Brain microvascular endothelial cell (primary cell): ENCODE measurements around the gene VGLL4.
"Not testable (repeated sequence)": the region's sequence is repeated elsewhere in the genome, so short reads cannot be mapped to it uniquely, and the experiment has no call there.

Experiments
- DNase-seq: peaks from one replicate; pipeline ENCODE4 v3.0.0-alpha.2; 2020
- H3K27ac ChIP-seq: fragments of 250-450 bp; sonication (Bioruptor Pico); 2 replicates; pipeline ENCODE4 v1.5.1; 2020; ENCODE audit warnings: mild to moderate bottlenecking, moderate library complexity
- H3K27me3 ChIP-seq: fragments of 250-450 bp; sonication (Bioruptor Pico); replicated peaks from 2 replicates; pipeline ENCODE4 v1.5.1; 2020; ENCODE audit warnings: mild to moderate bottlenecking
- H3K36me3 ChIP-seq: fragments of 250-450 bp; sonication (Bioruptor Pico); replicated peaks from 2 replicates; pipeline ENCODE4 v1.5.1; 2020; ENCODE audit warnings: mild to moderate bottlenecking
- H3K4me3 ChIP-seq: 2 replicates; pipeline ENCODE4 v1.5.1; 2011; ENCODE audit warnings: low read depth, mild to moderate bottlenecking, control low read depth, low read length, moderate library complexity
- CTCF ChIP-seq: IDR thresholded peaks from 2 replicates; pipeline ENCODE4 v1.5.1; 2011; ENCODE audit warnings: low read depth, mild to moderate bottlenecking, moderate library complexity, low read length, control low read depth, inconsistent platforms; ENCODE audit errors: missing control alignments
- in situ Hi-C: cut with HindIII; loops from 2 replicates; pipeline ENCODE4 v1.10.0; 2017; ENCODE audit warnings: low sequenced_read_pairs, low pct_ligation_motif_present

VGLL4 gene

GRCh38 chr3:11643605-11644087 is at the start of gene VGLL4:
Gene VGLL4, minus strand, starts transcription at chr3:11643915. Its CDS starts 397 bp downstream, at chr3:11643518.
- H3K36me3 ChIP-seq, result no peaks in the 10 kb centered on the region
- TF ChIP-seq CTCF, result peak; percentile 38
- peak; percentile 85 for DNase-seq
- peak within 1 kb of the TSS; percentile 92 for H3K27ac ChIP-seq
- H3K27me3 ChIP-seq, result no peaks in the 10 kb centered on the region
- in situ Hi-C loops, result loop anchor here (25.0 kb wide), 1 partner anchor 256 kb away; no protein-coding TSS in a partner anchor
- H3K4me3 ChIP-seq, result peak within 1 kb of the TSS; percentile 96

GRCh38 chr3:11692532-11692813 is 48.8 kb upstream of the VGLL4 start:
- DNase-seq, result no peak
- Histone ChIP-seq H3K4me3 (no peak overlapping the region), H3K27ac (no peak overlapping the region), H3K27me3 (no peaks in the 10 kb centered on the region), H3K36me3 (no peaks in the 10 kb centered on the region)
- no peak for TF ChIP-seq CTCF
- in situ Hi-C loops, result no loop called here

GRCh38 chr3:11691767-11692531 is 48.2 kb upstream of the VGLL4 start:
- Histone ChIP-seq H3K36me3 (no peaks in the 10 kb centered on the region), H3K4me3 (no peak overlapping the region), H3K27me3 (no peaks in the 10 kb centered on the region), H3K27ac (no peak overlapping the region)
- in situ Hi-C loops, result no loop called here
- DNase-seq, result no peak
- no peak for TF ChIP-seq CTCF

GRCh38 chr3:11690863-11691766 is 47.4 kb upstream of the VGLL4 start:
- peak; percentile 22 for DNase-seq
- Histone ChIP-seq H3K4me3 (no peak overlapping the region), H3K27ac (no peak overlapping the region), H3K36me3 (no peaks in the 10 kb centered on the region), H3K27me3 (no peaks in the 10 kb centered on the region)
- in situ Hi-C loops, result no loop called here
- no peak for TF ChIP-seq CTCF

GRCh38 chr3:11689749-11690148 is 46.0 kb upstream of the VGLL4 start:
- Histone ChIP-seq H3K4me3 (no peak overlapping the region), H3K36me3 (no peaks in the 10 kb centered on the region), H3K27me3 (no peaks in the 10 kb centered on the region), H3K27ac (no peak overlapping the region)
- no peak for DNase-seq
- no peak for TF ChIP-seq CTCF
- in situ Hi-C loops, result no loop called here

- not testable (repeated sequence) for H3K36me3 ChIP-seq
Observed at GRCh38 chr3:11684980-11685379, 41.3 kb upstream of the VGLL4 start.

More at GRCh38 chr3:11684980-11685379, 41.3 kb upstream of the VGLL4 start:
- H3K27ac ChIP-seq, DNase-seq, in situ Hi-C loops, H3K4me3 ChIP-seq, H3K27me3 ChIP-seq: not testable (repeated sequence)
